IMR-90 (cell line): ENCODE results near the gene PPP1R14B. TPM values are rescaled to one million over a fixed set of nuclear protein-coding genes. Genes with fewer than 3 reads are reported as not detected.

Source experiments
- ATAC-seq: fragments of 200-7000 bp; cut with Tn5 transposase; 2 replicates; pipeline ENCODE4 v1.9.1; 2020; ENCODE audit warnings: low read depth, mild to moderate bottlenecking, moderate library complexity
- BruUV-seq: library from RNA; stranded (reverse); fragments of 400-500 nt; replicated peaks from 2 replicates; lab custom pipeline; 2021; lab: Mats Ljungman, UMichigan
- CTCF ChIA-PET: fragments of 300-600 bp; formaldehyde crosslinking; extraction: SDS; loops from one replicate; lab custom pipeline; 2021; ENCODE audit warnings: antibody characterized with exemption; lab: Yijun Ruan, JAX
- POLR2A ChIA-PET: fragments of 300-600 bp; sonication (Branson Sonifier 250); formaldehyde crosslinking; loops from one replicate; lab custom pipeline; 2022; ENCODE audit warnings: antibody characterized with exemption; ENCODE audit not compliant: unreplicated experiment; lab: Charles Lee
- DNase-seq: peaks from one replicate; pipeline ENCODE4 v3.0.0; 2013
- H2AFZ ChIP-seq: replicated peaks from 2 replicates; pipeline ENCODE3; 2013; ENCODE audit warnings: low read length, mild to moderate bottlenecking; ENCODE audit not compliant: poor library complexity
- H2AK5ac ChIP-seq: 2 replicates; pipeline ENCODE4 v1.6.1; 2013; ENCODE audit warnings: low read depth, low read length, inconsistent platforms
- H2AK9ac ChIP-seq: replicated peaks from 2 replicates; pipeline ENCODE3; 2013; ENCODE audit warnings: mild to moderate bottlenecking, low read depth, low read length, moderate library complexity; ENCODE audit not compliant: poor library complexity
- H2BK120ac ChIP-seq: 2 replicates; pipeline ENCODE4 v1.6.1; 2013; ENCODE audit warnings: low read depth, low read length, inconsistent platforms
- H2BK15ac ChIP-seq: 3 replicates; pipeline ENCODE4 v1.6.1; 2013; ENCODE audit warnings: low read depth, low read length, inconsistent platforms
- H2BK20ac ChIP-seq: 2 replicates; pipeline ENCODE4 v1.6.1; 2013; ENCODE audit warnings: low read depth, mild to moderate bottlenecking, inconsistent platforms, low read length, moderate library complexity
- H2BK5ac ChIP-seq: 2 replicates; pipeline ENCODE4 v1.6.1; 2013; ENCODE audit warnings: mild to moderate bottlenecking, low read depth, low read length, inconsistent platforms; ENCODE audit not compliant: poor library complexity, severe bottlenecking
- H3K14ac ChIP-seq: replicated peaks from 2 replicates; pipeline ENCODE4 v1.6.1; 2013; ENCODE audit warnings: low read depth, low read length, inconsistent platforms
- H3K18ac ChIP-seq: 2 replicates; pipeline ENCODE4 v1.6.1; 2013; ENCODE audit warnings: low read depth, low read length, control low read depth
- H3K23ac ChIP-seq: 2 replicates; pipeline ENCODE4 v1.6.1; 2013; ENCODE audit warnings: low read depth, low read length, inconsistent platforms
- H3K27ac ChIP-seq: 2 replicates; pipeline ENCODE4 v1.5.1; 2013; ENCODE audit warnings: mild to moderate bottlenecking, control low read depth, low read length; ENCODE audit not compliant: insufficient read depth
- H3K27me3 ChIP-seq: 2 replicates; pipeline ENCODE4 v1.6.1; 2013; ENCODE audit warnings: low read length; ENCODE audit not compliant: control insufficient read depth, insufficient read depth
- H3K36me3 ChIP-seq: 2 replicates; pipeline ENCODE4 v1.6.1; 2013; ENCODE audit warnings: low read length, mixed read lengths; ENCODE audit not compliant: control insufficient read depth, insufficient read depth
- H3K4ac ChIP-seq: 2 replicates; pipeline ENCODE4 v1.6.1; 2013; ENCODE audit warnings: low read depth, low read length, inconsistent platforms
- H3K4me1 ChIP-seq: 2 replicates; pipeline ENCODE4 v1.6.1; 2013; ENCODE audit warnings: low read length, mixed read lengths; ENCODE audit not compliant: control insufficient read depth, insufficient read depth
- H3K4me2 ChIP-seq: 2 replicates; pipeline ENCODE4 v1.6.1; 2013; ENCODE audit warnings: low read depth, mild to moderate bottlenecking, control low read depth, low read length, moderate library complexity
- H3K4me3 ChIP-seq: 2 replicates; pipeline ENCODE4 v1.5.1; 2013; ENCODE audit warnings: low read depth, mild to moderate bottlenecking, control low read depth, low read length, moderate library complexity; ENCODE audit not compliant: insufficient read depth
- H3K56ac ChIP-seq: 2 replicates; pipeline ENCODE4 v1.6.1; 2013; ENCODE audit warnings: low read length, inconsistent platforms; ENCODE audit not compliant: insufficient read depth; ENCODE audit errors: extremely low read depth
- H3K79me1 ChIP-seq, 2 experiments: 2 replicates each; pipeline ENCODE4 v1.6.1; 2013; ENCODE audit warnings: low read length in 2 of 2, inconsistent platforms in 1 of 2, low read depth in 1 of 2
- H3K9ac ChIP-seq: 2 replicates; pipeline ENCODE4 v1.6.1; 2013; ENCODE audit warnings: low read depth, low read length, control low read depth
- H3K9me1 ChIP-seq: 2 replicates; pipeline ENCODE4 v1.6.1; 2013; ENCODE audit warnings: low read length, inconsistent platforms; ENCODE audit not compliant: insufficient read depth
- H3K9me3 ChIP-seq: 2 replicates; pipeline ENCODE4 v1.6.1; 2013; ENCODE audit warnings: low read length; ENCODE audit not compliant: control insufficient read depth, insufficient read depth
- H4K20me1 ChIP-seq: 2 replicates; pipeline ENCODE4 v1.6.1; 2013; ENCODE audit warnings: low read length, inconsistent platforms; ENCODE audit not compliant: insufficient read depth
- H4K5ac ChIP-seq: 2 replicates; pipeline ENCODE4 v1.6.1; 2013; ENCODE audit warnings: mild to moderate bottlenecking, low read depth, low read length, control low read depth
- H4K8ac ChIP-seq, 2 experiments: 2 replicates each; pipeline ENCODE4 v1.6.1; 2013; ENCODE audit warnings: low read depth in 2 of 2, low read length in 2 of 2, control low read depth in 1 of 2, inconsistent platforms in 1 of 2
- H4K91ac ChIP-seq: 2 replicates; pipeline ENCODE4 v1.6.1; 2013; ENCODE audit warnings: low read depth, low read length, inconsistent platforms; ENCODE audit not compliant: insufficient read depth
- BHLHE40 ChIP-seq: fragments of 150-350 bp; IDR thresholded peaks from 2 replicates; pipeline ENCODE4 v1.6.1; 2016; ENCODE audit warnings: mild to moderate bottlenecking, low read depth, low read length
- CTCF ChIP-seq: conservative IDR thresholded peaks from 2 replicates; pipeline ENCODE4 v1.5.1; 2012; ENCODE audit warnings: mild to moderate bottlenecking, low read depth, low read length, improper control_type of control experiment
- FOS ChIP-seq: fragments of 150-350 bp; IDR thresholded peaks from 2 replicates; pipeline ENCODE4 v1.6.1; 2016; ENCODE audit warnings: low read depth, low read length
- MAZ ChIP-seq: IDR thresholded peaks from 2 replicates; pipeline ENCODE4 v1.6.1; 2012; ENCODE audit warnings: low read depth, mild to moderate bottlenecking, low read length, improper control_type of control experiment, moderate library complexity, borderline replicate concordance
- MXI1 ChIP-seq: IDR thresholded peaks from 2 replicates; pipeline ENCODE4 v1.6.1; 2012; ENCODE audit warnings: low read depth, mild to moderate bottlenecking, low read length, moderate library complexity, borderline replicate concordance
- NFE2L2 ChIP-seq: fragments of 150-350 bp; IDR thresholded peaks from 2 replicates; pipeline ENCODE4 v1.6.1; 2016; ENCODE audit warnings: low read depth, mild to moderate bottlenecking, low read length
- RAD21 ChIP-seq: IDR thresholded peaks from 2 replicates; pipeline ENCODE4 v1.6.1; 2012; ENCODE audit warnings: low read length, improper control_type of control experiment
- SMC3 ChIP-seq: fragments of 150-350 bp; IDR thresholded peaks from 2 replicates; pipeline ENCODE4 v1.6.1; 2016; ENCODE audit warnings: low read depth, mild to moderate bottlenecking, antibody characterized with exemption, low read length, moderate library complexity
- WGBS, 2 experiments: methylation state at CpG; one replicate each; pipeline versions ENCODE4 v1.1.5 to v1.1.7; 2013; ENCODE audit warnings: missing lambda C conversion rate in 2 of 2; ENCODE audit not compliant: insufficient read length in 1 of 2; ENCODE audit errors: extremely low coverage in 2 of 2; 5-methylcytosine and 5-hydroxymethylcytosine counted together
- dilution Hi-C: fragments of 300-500 bp; cut with HindIII; formaldehyde crosslinking; loops from one replicate; pipeline ENCODE4 v1.14.3; 2018; ENCODE audit warnings: low sequenced_read_pairs; ENCODE audit not compliant: unreplicated experiment
- in situ Hi-C: fragments of 300-500 bp; cut with MboI; formaldehyde crosslinking; loops from 3 replicates; pipeline ENCODE4 v1.14.3; 2019; ENCODE audit warnings: low sequenced_read_pairs, inconsistent platforms, mixed read lengths
- intact Hi-C: fragments of 100-400 bp; cut with micrococcal nuclease; formaldehyde crosslinking; loops from 2 replicates; pipeline ENCODE4 v1.10.0; 2022
- polyA plus RNA-seq, 3 experiments: library from polyadenylated mRNA; depleted of rRNA; stranded (reverse); fragments of >200 nt; gene quantifications; 2 replicates each; pipeline ENCODE4 v1.2.3, GENCODE V29; 2012; ENCODE audit warnings: low replicate concordance in 1 of 3
- total RNA-seq: library from RNA; depleted of rRNA; stranded (reverse); fragments of >200 nt; gene quantifications from 2 replicates; pipeline ENCODE4 v1.2.3, GENCODE V29; 2012

The PPP1R14B gene
- total and polyA plus RNA-seq, 2 of the 4 experiments (the other 2 are of a cell fraction) = 176 to 257 TPM

- CTCF ChIA-PET = interaction anchor here (0.6 to 2.0 kb wide), 10 partner anchors 10 to 150 kb away, joined by 3 to 12 read pairs (median 6); partner anchors contain the start of genes ESRRA and FKBP2
- Histone ChIP-seq H3K79me1 (peaks cover 0 to 44% of the 10 kb centered on the region in 2 experiments; a peak in 3 of 4 replicates), H4K91ac (no peak overlapping the region), H3K4me3 (no peak overlapping the region), H3K27me3 (no peaks in the 10 kb centered on the region), H3K27ac (no peak overlapping the region), H2BK20ac (no peak overlapping the region), H2AFZ (peak overlapping the region; percentile 64), H3K9me3 (no peaks in the 10 kb centered on the region), H3K56ac (no peak overlapping the region), H3K4me2 (no peak overlapping the region), H3K4ac (no peak overlapping the region; the same call in 1 of the 2 replicates), H3K4me1 (peaks cover 10% of the 10 kb centered on the region), H2BK120ac (no peak overlapping the region), H3K9me1 (no peaks in the 10 kb centered on the region), H4K5ac (no peak overlapping the region), H2BK15ac (no peak overlapping the region), H3K36me3 (peaks cover 56% of the 10 kb centered on the region), H2AK5ac (no peak overlapping the region), H2AK9ac (peak overlapping the region; percentile 22), H4K8ac (no peak overlapping the region; a peak in 1 of 4 replicates), H2BK5ac (no peak overlapping the region), H3K9ac (no peak overlapping the region), H3K18ac (no peak overlapping the region), H4K20me1 (peaks cover 13% of the 10 kb centered on the region; the same call in 1 of the 2 replicates), H3K14ac (no peak overlapping the region), H3K23ac (no peak overlapping the region)
- ATAC-seq (peak; percentile 72), DNase-seq (peak; percentile 96)
- intact Hi-C loops = loop anchor here (1.0 to 10.0 kb wide), 2 partner anchors 97 to 450 kb away; no protein-coding TSS in a partner anchor
- in situ Hi-C loops = loop anchor here (5.0 kb wide), 1 partner anchor 98 kb away; the partner anchor contains the start of gene CATSPERZ
- no TSS peak for BruUV-seq
- dilution Hi-C loops = no loop called here
- 40% methylated on average over 1 of the region's 7 CpGs; no CpG with 5 or more reads in 1 of the 2 experiments for WGBS, 2 experiments
- peak; percentile 96 for TF ChIP-seq RAD21
- TF ChIP-seq MAZ = peak; percentile 76; the same call in 1 of the 2 replicates
- TF ChIP-seq MXI1 = no peak
- peak; percentile 92 for TF ChIP-seq SMC3
- TF ChIP-seq CTCF = peak; percentile 96
- no peak for TF ChIP-seq BHLHE40
- TF ChIP-seq NFE2L2 = no peak
- no peak for TF ChIP-seq FOS
- POLR2A ChIA-PET = interaction anchor here (0.6 to 0.8 kb wide), 3 partner anchors 15 to 96 kb away, joined by 5 to 24 read pairs (median 6); no protein-coding TSS in a partner anchor
Measured at GRCh38 chr11:64204464-64204989, 42.2 kb downstream of the PPP1R14B start.
